Natural killer cell (primary cell): ENCODE data around the gene AQP9. TPM values are rescaled to one million over a fixed set of nuclear protein-coding genes. Genes with fewer than 3 reads are reported as not detected.

Source experiments
- ATAC-seq, 3 donors: fragments of 150-1000 bp in 2 of 3; fragments of 200-7000 bp in 1 of 3; cut with Tn5 transposase; 1 replicate in 1 of 3; 2 replicates in 2 of 3; pipeline ENCODE4 v1.10.0; 2021; ENCODE audit warnings: mild to moderate bottlenecking in 2 of 3, moderate library complexity in 2 of 3
- DNase-seq, 2 donors: peaks; one replicate each; pipeline versions ENCODE4 v3.0.0 to v3.0.0-alpha.2; 2013 to 2021; ENCODE audit warnings: mixed read lengths in 1 of 2
- H3K27ac ChIP-seq: one replicate; pipeline ENCODE4 v1.5.1; 2013; ENCODE audit warnings: mild to moderate bottlenecking, low read length
- H3K27me3 ChIP-seq: one replicate; pipeline ENCODE4 v1.6.1; 2013; ENCODE audit warnings: low read length; ENCODE audit not compliant: control insufficient read depth, insufficient read depth
- H3K36me3 ChIP-seq: one replicate; pipeline ENCODE4 v1.6.1; 2013; ENCODE audit warnings: low read length; ENCODE audit not compliant: control insufficient read depth, insufficient read depth
- H3K4me1 ChIP-seq: one replicate; pipeline ENCODE4 v1.6.1; 2013; ENCODE audit warnings: low read length; ENCODE audit not compliant: control insufficient read depth, insufficient read depth
- H3K4me3 ChIP-seq: one replicate; pipeline ENCODE4 v1.5.1; 2013; ENCODE audit warnings: low read length
- H3K9me3 ChIP-seq: one replicate; pipeline ENCODE4 v1.6.1; 2013; ENCODE audit warnings: low read length; ENCODE audit not compliant: control insufficient read depth, insufficient read depth
- H3K27ac Mint-ChIP-seq, 2 donors: one replicate each; pipeline ENCODE4 v1.8.0; 2022; ENCODE audit warnings: mild to moderate bottlenecking in 2 of 2, mixed read lengths in 2 of 2, moderate library complexity in 1 of 2
- H3K27me3 Mint-ChIP-seq, 2 donors: one replicate each; pipeline ENCODE4 v1.8.0; 2022; ENCODE audit warnings: low read depth in 2 of 2, mixed read lengths in 2 of 2
- H3K36me3 Mint-ChIP-seq: one replicate; pipeline ENCODE4 v1.8.0; 2022; ENCODE audit warnings: mixed read lengths
- H3K4me1 Mint-ChIP-seq, 2 donors: one replicate each; pipeline ENCODE4 v1.8.0; 2022; ENCODE audit warnings: mixed read lengths in 2 of 2
- H3K4me3 Mint-ChIP-seq: one replicate; pipeline ENCODE4 v1.8.0; 2022; ENCODE audit warnings: mild to moderate bottlenecking, moderate library complexity, mixed read lengths
- H3K9me3 Mint-ChIP-seq, 2 donors: one replicate each; pipeline ENCODE4 v1.8.0; 2022; ENCODE audit warnings: mixed read lengths in 2 of 2
- CTCF ChIP-seq: fragments of 200-600 bp; IDR thresholded peaks from one replicate; pipeline ENCODE4 v1.8.0; 2022; ENCODE audit warnings: antibody characterized with exemption
- WGBS: methylation state at CpG from one replicate; pipeline ENCODE4 v1.1.7; 2013; ENCODE audit warnings: missing lambda C conversion rate; ENCODE audit not compliant: insufficient coverage; 5-methylcytosine and 5-hydroxymethylcytosine counted together
- intact Hi-C: fragments of 100-400 bp; cut with micrococcal nuclease; formaldehyde crosslinking; loops from one replicate; pipeline ENCODE4 v1.14.2; 2022
- total RNA-seq, 4 donors: library from RNA; stranded (reverse); fragments of 120-200 nt in 1 of 4; gene quantifications; one replicate each; pipeline versions ENCODE4 v1.2.3 to v1.2.4, GENCODE V29; 2013 to 2022

The AQP9 gene
- total RNA-seq, 3 donors from 2014 or later (not counting 1 experiment from before 2014, with no cell fraction given) = 2.4 to 19.7 (median 2.8) TPM

- intact Hi-C loops = no loop called here
- WGBS = 89% methylated on average over 1 of the region's 1 CpG
- Histone ChIP-seq H3K27ac (no peak overlapping the region), H3K4me3 (no peak overlapping the region), H3K9me3 (no peaks in the 10 kb centered on the region), H3K36me3 (no peaks in the 10 kb centered on the region), H3K4me1 (no peaks in the 10 kb centered on the region), H3K27me3 (no peaks in the 10 kb centered on the region)
- no peak for DNase-seq
- Mint-ChIP-seq H3K27ac (no peak overlapping the region), H3K4me3 (no peak overlapping the region), H3K36me3 (no peaks in the 10 kb centered on the region), H3K27me3 (peaks cover 17 to 66% of the 10 kb centered on the region in 2 donors), H3K9me3 (no peaks in the 10 kb centered on the region), H3K4me1 (no peaks in the 10 kb centered on the region)
- no peak for ATAC-seq
- TF ChIP-seq CTCF = no peak
Observed at GRCh38 chr15:58136731-58137130, 1.4 kb upstream of the AQP9 start.

DNA sequence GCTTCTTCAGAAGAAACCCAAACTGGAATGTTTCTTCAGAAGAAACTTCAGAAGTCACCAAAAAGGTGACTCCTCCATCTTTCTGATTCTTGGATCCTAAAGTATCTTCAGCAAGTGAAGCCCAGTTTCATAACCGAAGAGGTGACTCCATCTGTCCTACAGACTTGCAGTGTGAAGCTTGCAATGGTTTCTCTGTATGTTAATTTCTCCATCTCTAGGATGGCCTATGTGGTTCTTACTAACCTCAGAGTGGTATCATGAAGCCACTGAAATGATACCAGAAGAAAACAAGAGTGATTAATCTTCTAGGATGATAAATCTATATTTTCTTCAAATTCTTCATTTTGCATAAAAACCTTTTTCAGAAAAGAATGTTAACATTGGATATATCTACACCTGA is 495 bp upstream of the AQP9 start:
- H3K36me3 ChIP-seq = no peaks in the 10 kb centered on the region
- ATAC-seq (peak in 1 of 3 donors; percentile 21), DNase-seq (no peak)
- Mint-ChIP-seq H3K4me3 (no peak overlapping the region), H3K36me3 (no peaks in the 10 kb centered on the region), H3K4me1 (no peaks in the 10 kb centered on the region), H3K9me3 (no peaks in the 10 kb centered on the region), H3K27ac (no peak overlapping the region), H3K27me3 (peaks cover 22 to 63% of the 10 kb centered on the region in 2 donors)
- no peaks in the 10 kb centered on the region for H3K27me3 ChIP-seq
- 67% methylated on average over 1 of the region's 1 CpG for WGBS
- H3K9me3 ChIP-seq = no peaks in the 10 kb centered on the region
- TF ChIP-seq CTCF = no peak
- no peak overlapping the region for H3K27ac ChIP-seq
- H3K4me1 ChIP-seq = no peaks in the 10 kb centered on the region
- H3K4me3 ChIP-seq = no peak overlapping the region
- intact Hi-C loops = no loop called here

DNA sequence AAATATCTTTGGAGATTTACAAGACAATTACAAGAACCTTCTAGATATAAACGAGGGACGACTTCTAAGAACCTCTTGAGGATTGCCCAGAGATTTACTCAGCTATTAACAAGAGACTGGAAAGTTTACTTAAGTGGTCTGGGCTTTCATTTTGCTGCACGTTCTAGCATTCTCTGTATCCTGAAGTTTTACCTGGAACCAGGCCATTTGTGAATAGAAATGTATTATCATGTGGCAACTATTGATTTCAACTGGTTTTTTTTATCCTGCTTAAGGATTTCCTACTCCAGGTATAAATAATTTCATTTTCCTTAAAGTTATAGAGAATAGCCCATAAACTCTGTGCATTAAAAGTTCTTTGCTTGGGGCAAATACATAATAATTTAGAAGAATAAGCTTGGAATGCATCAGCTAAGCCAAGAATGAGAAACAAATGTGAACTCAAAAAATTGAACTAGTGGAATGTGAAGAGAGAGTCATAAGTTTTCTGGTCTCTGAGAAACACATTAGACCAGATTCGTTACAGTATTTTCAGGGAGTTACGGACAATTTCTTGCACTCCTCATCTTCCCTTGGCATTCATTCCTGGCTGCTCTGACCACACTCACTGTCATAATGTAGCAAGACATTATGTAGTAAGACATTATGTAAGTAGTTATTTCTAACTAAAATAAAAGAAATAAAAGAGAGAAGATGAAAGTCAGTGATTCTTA is 1.3 kb downstream of the AQP9 start:
- TF ChIP-seq CTCF = no peak
- H3K4me3 ChIP-seq = no peak overlapping the region
- no peak for ATAC-seq

More for the DNA sequence above, 1.3 kb downstream of the AQP9 start:
- H3K27me3 Mint-ChIP-seq = peaks cover 26 to 66% of the 10 kb centered on the region in 2 donors
- H3K27ac Mint-ChIP-seq = no peak overlapping the region
- Histone ChIP-seq H3K27me3 (no peaks in the 10 kb centered on the region), H3K36me3 (no peaks in the 10 kb centered on the region), H3K9me3 (no peaks in the 10 kb centered on the region), H3K27ac (peak overlapping the region; percentile 32), H3K4me1 (no peaks in the 10 kb centered on the region)
- no peaks in the 10 kb centered on the region for H3K9me3 Mint-ChIP-seq
- 78% methylated on average over 4 of the region's 5 CpGs for WGBS
- H3K36me3 Mint-ChIP-seq = no peaks in the 10 kb centered on the region
- intact Hi-C loops = no loop called here
- no peaks in the 10 kb centered on the region for H3K4me1 Mint-ChIP-seq
- no peak for DNase-seq
- no peak overlapping the region for H3K4me3 Mint-ChIP-seq
